Measurements from ENCODE around the gene LGALS9. TPM values are rescaled to one million over a fixed set of nuclear protein-coding genes. Genes with fewer than 3 reads are reported as not detected.

LGALS9 gene
- total and polyA plus RNA-seq, 2 donors (not counting 3 experiments of a cell fraction or from before 2014, with no cell fraction given) = 52.4 to 65.2 TPM

DNA sequence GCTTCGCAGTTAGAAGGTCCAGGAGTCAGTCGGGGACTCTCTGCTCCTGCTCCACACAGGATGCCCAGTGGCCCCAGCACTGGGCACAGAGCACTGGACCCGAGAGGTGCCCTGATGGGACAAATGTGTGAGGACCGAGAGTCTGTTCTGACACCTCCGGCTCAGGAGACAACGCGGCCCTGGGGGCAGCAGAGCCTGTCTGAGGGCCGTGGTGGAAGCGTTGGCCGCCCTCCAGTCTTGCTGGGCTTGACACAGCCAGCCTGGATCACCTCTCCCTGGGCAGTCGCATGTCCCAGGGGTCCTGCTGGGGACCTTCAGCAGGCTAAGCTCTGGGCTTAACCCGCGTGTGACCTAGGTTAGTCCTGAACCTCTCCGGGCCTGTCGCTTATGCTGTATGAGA, 23.1 kb downstream of the LGALS9 start:
- no peaks in the 10 kb centered on the region for H4K20me1 ChIP-seq (replicated peaks; ENCODE audit: control insufficient read depth, extremely low read depth, insufficient read depth, low read length)
- H3K4me2 ChIP-seq (ENCODE audit: insufficient read depth, low read length) = no peak overlapping the region
- FAIRE-seq = no peak
- no TSS peak for BruUV-seq (replicated peaks)
- no peak overlapping the region for H3K9ac ChIP-seq (replicated peaks; ENCODE audit: extremely low read depth, insufficient read depth, low read length)
- no peaks in the 10 kb centered on the region for H3K9me3 ChIP-seq (replicated peaks; ENCODE audit: control insufficient read depth, insufficient read depth, low read length)
- H3K27ac ChIP-seq (ENCODE audit: insufficient read depth, low read depth, low read length) = no peak overlapping the region
- no peak overlapping the region for H2AFZ ChIP-seq (ENCODE audit: low read depth, low read length)
- H3K27me3 ChIP-seq (ENCODE audit: control insufficient read depth in 2 of 2, insufficient read depth in 2 of 2, low read length in 2 of 2) = no peaks in the 10 kb centered on the region
- H3K4me3 ChIP-seq (replicated peaks in 1 of 3; ENCODE audit: insufficient read depth in 1 of 3, low read depth in 1 of 3, low read length in 3 of 3) = no peak overlapping the region
- intact Hi-C loops (cut with micrococcal nuclease) (loop anchor here (1.0 to 5.0 kb wide), 2 partner anchors 102 to 302 kb away; no protein-coding TSS in a partner anchor), dilution Hi-C loops (cut with MboI; ENCODE audit: extremely low pct_ligation_motif_present, low sequenced_read_pairs) (no loop called here)
- no peak for DNase-seq (ENCODE audit: low read depth, low spot score)
- ChIA-PET CTCF (interaction anchor here (1.0 to 9.2 kb wide), 10 partner anchors 10 to 239 kb away, joined by 3 to 262 read pairs (median 7); partner anchors contain the start of gene LYRM9), POLR2A (interaction anchor here (0.6 kb wide), 1 partner anchor 630 kb away, joined by 3 read pairs; no protein-coding TSS in a partner anchor)
- H3K36me3 ChIP-seq (ENCODE audit: control insufficient read depth in 2 of 2, extremely low read depth in 1 of 2, insufficient read depth in 2 of 2, low read length in 2 of 2) = no peaks in the 10 kb centered on the region
- H3K79me2 ChIP-seq (ENCODE audit: control insufficient read depth, insufficient read depth, low read length) = no peaks in the 10 kb centered on the region
- no peaks in the 10 kb centered on the region for H3K9me1 ChIP-seq (replicated peaks; ENCODE audit: control insufficient read depth, extremely low read depth, insufficient read depth, low read length)
- TF ChIP-seq JUN (IDR thresholded peaks at IDR 0.05; ENCODE audit: borderline replicate concordance, insufficient read depth, insufficient read length, low read depth) = no peak
- TF ChIP-seq POLR2AphosphoS5 (IDR thresholded peaks at IDR 0.05; ENCODE audit: insufficient read depth, low read depth, low read length) = no peak
- TF ChIP-seq CTCF (IDR thresholded peaks at IDR 0.05; ENCODE audit: extremely low read depth in 1 of 2, insufficient read depth in 1 of 2, low read depth in 1 of 2, low read length in 2 of 2) = no peak
- TF ChIP-seq, protein P1, sequence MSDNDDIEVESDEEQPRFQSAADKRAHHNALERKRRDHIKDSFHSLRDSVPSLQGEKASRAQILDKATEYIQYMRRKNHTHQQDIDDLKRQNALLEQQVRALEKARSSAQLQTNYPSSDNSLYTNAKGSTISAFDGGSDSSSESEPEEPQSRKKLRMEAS (IDR thresholded peaks at IDR 0.05; ENCODE audit: insufficient read depth, insufficient read length) = no peak
- no peak for TF ChIP-seq FOS (IDR thresholded peaks at IDR 0.05; ENCODE audit: borderline replicate concordance, insufficient read depth, low read length)
- TF ChIP-seq GATA2 (IDR thresholded peaks at IDR 0.05; ENCODE audit: insufficient read depth, insufficient read length, low read depth, low read length) = no peak
- TF ChIP-seq POLR2A (IDR thresholded peaks at IDR 0.05; ENCODE audit: low read depth, low read length) = no peak
- no peak for TF ChIP-seq MYC (IDR thresholded peaks at IDR 0.05; ENCODE audit: low read depth, low read length)
- no peak for TF ChIP-seq EZH2 (IDR thresholded peaks at IDR 0.05; ENCODE audit: borderline replicate concordance, low read depth, low read length, severe bottlenecking)
- no peaks in the 10 kb centered on the region for H3K4me1 ChIP-seq (ENCODE audit: control insufficient read depth, extremely low read depth, insufficient read depth, low read length)

Measured in endothelial cell of umbilical vein (primary cell).